IPS-20b (cell line): ENCODE data around the gene CBX4.

Experiments
- H3K27ac ChIP-seq: one replicate; pipeline ENCODE4 v1.5.1; 2013; ENCODE audit warnings: low read length
- H3K27me3 ChIP-seq: 2 replicates; pipeline ENCODE4 v1.6.1; 2013; ENCODE audit warnings: mild to moderate bottlenecking, low read length, inconsistent platforms; ENCODE audit not compliant: insufficient read depth
- H3K36me3 ChIP-seq: 2 replicates; pipeline ENCODE4 v1.6.1; 2013; ENCODE audit warnings: low read depth, mild to moderate bottlenecking, inconsistent platforms, low read length, moderate library complexity; ENCODE audit not compliant: insufficient read depth
- H3K4me1 ChIP-seq: 2 replicates; pipeline ENCODE4 v1.6.1; 2013; ENCODE audit warnings: mild to moderate bottlenecking, control low read depth, inconsistent platforms, low read length, moderate library complexity; ENCODE audit not compliant: insufficient read depth
- H3K4me3 ChIP-seq: 2 replicates; pipeline ENCODE4 v1.5.1; 2013; ENCODE audit warnings: mild to moderate bottlenecking, low read length, inconsistent platforms
- H3K9ac ChIP-seq: 2 replicates; pipeline ENCODE4 v1.6.1; 2013; ENCODE audit warnings: low read depth, mild to moderate bottlenecking, inconsistent platforms, low read length, moderate library complexity
- H3K9me3 ChIP-seq: 2 replicates; pipeline ENCODE4 v1.6.1; 2013; ENCODE audit warnings: mild to moderate bottlenecking, low read depth, low read length, inconsistent platforms; ENCODE audit not compliant: insufficient read depth

Gene CBX4

DNA sequence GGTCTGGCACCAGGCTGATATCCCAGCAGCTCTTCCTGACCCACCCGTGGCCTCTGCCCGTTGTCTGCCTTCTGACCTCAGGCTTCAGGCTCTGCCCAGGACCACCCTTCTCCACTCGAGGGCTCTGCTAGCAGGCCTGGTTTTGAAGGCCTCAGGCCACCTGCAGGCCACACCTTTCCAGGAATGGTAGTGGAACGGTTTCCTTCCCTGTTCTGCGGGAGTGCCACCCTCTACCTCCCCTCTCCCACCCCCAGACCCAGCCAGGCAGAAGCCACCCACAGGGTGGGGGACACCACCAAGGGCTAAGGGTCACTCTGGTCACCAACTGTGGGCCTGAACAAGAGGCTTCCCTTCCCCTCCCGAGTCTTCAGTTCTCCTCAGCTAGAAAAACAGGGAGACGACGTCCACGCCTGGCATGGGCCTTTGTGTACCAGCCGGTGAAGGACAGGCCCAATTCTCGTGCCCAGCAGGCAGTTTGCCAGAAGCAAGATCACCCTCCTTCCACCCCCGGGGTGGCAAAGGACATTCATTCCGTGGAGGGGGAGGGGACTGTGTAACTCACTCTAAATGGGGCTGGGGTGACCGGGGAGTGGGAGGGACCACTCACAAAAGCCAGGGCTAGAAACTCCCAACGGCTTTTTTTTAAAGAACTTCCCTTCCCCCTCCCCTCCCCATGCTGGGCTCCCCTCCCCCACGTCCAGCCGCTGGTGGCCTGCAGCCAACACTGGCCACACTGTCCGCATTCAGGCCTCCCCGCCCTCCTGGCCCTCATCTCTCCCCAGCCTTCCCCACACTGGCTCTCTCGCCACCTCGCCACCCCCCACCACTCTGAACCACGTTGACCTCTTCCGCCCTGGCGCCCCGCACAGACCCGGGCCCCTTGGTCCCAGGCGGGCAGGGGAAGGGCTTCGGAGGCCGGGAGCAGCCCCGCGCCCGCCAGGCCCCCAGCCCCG is 7.7 kb downstream of the CBX4 start:
- peak overlapping the region; percentile 35; the same call in 1 of the 2 replicates for H3K4me3 ChIP-seq
- peak overlapping the region; percentile 21; the same call in 1 of the 2 replicates for H3K9ac ChIP-seq
- peaks cover 100% of the 10 kb centered on the region for H3K27me3 ChIP-seq
- H3K4me1 ChIP-seq: peaks cover 15% of the 10 kb centered on the region; the same call in 1 of the 2 replicates
- no peak overlapping the region for H3K27ac ChIP-seq
- H3K9me3 ChIP-seq: peaks cover 3% of the 10 kb centered on the region; the same call in 1 of the 2 replicates
- H3K36me3 ChIP-seq: no peaks in the 10 kb centered on the region

GRCh38 chr17:79830763-79831264 is 8.4 kb downstream of the CBX4 start:
- H3K9ac ChIP-seq: no peak overlapping the region
- H3K4me3 ChIP-seq: no peak overlapping the region
- peaks cover 100% of the 10 kb centered on the region for H3K27me3 ChIP-seq
- H3K9me3 ChIP-seq: peaks cover 3% of the 10 kb centered on the region; the same call in 1 of the 2 replicates
- H3K36me3 ChIP-seq: no peaks in the 10 kb centered on the region
- no peak overlapping the region for H3K27ac ChIP-seq
- peaks cover 14% of the 10 kb centered on the region; the same call in 1 of the 2 replicates for H3K4me1 ChIP-seq

DNA sequence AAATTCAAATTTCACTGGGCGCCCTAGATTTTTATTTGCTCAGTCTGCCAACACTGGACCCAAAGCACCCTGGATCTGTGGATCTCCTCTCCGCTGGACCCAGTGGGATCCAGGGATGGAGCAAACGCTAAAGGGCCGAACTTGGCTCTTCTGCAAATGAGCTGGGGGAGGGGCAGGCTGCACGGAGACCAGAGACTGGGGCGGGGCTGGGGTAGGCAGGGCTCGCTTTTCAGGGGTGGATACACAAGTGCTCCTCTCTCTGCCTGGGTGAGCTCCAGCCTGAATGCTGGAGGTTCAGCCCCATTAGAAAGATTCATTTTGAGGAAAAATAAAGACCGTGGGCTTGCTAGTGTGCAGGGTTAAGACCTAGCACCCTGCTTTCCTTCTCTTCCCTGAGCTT is 8.9 kb downstream of the CBX4 start:
- H3K4me1 ChIP-seq: peaks cover 11% of the 10 kb centered on the region; the same call in 1 of the 2 replicates
- H3K27ac ChIP-seq: no peak overlapping the region
- no peak overlapping the region for H3K4me3 ChIP-seq
- no peak overlapping the region for H3K9ac ChIP-seq
- H3K27me3 ChIP-seq: peaks cover 100% of the 10 kb centered on the region
- peaks cover 3% of the 10 kb centered on the region; the same call in 1 of the 2 replicates for H3K9me3 ChIP-seq
- no peaks in the 10 kb centered on the region for H3K36me3 ChIP-seq

DNA sequence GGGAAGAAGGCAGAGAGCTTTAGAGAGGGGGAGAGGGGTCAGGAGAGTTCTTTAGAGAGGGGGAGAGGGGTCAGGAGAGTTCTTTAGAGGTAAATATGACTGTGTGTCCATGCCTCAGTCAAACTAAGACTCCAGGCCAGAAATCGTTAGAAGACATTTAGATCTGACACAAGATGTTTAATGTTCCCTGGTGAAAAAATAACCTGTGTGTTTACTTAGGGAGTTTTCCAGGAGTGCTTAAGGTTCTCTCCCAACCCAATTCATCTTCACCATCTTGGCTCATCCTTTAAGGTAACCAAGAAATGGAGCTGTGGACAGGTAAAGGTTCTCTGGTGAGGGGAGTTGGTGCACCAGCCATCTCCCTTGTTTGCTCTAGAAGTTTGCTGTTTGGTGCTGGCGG is 9.8 kb downstream of the CBX4 start:
- no peak overlapping the region for H3K27ac ChIP-seq
- H3K9me3 ChIP-seq: peaks cover 3% of the 10 kb centered on the region; the same call in 1 of the 2 replicates
- H3K9ac ChIP-seq: no peak overlapping the region
- no peak overlapping the region for H3K4me3 ChIP-seq
- H3K36me3 ChIP-seq: no peaks in the 10 kb centered on the region
- peaks cover 100% of the 10 kb centered on the region for H3K27me3 ChIP-seq
- H3K4me1 ChIP-seq: peaks cover 9% of the 10 kb centered on the region; the same call in 1 of the 2 replicates

DNA sequence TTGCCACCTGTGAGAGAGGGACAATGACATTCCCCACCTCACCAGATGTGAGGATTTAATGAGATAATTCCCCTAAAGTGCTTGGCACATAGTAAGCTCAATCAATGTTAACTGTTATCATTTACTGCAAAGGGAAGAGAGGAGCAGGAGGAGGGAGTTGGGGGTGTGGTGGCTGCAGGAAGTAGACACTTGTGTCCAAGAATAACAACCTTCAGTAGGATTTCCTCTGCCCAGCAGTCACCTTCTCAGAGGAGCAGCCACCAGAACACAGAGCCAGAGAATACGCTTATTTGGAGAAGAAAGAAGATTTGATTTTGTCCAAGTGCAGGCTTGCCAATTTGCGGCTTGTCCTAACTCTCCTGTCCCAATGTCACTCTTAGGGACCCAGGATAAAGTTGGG is 10.2 kb downstream of the CBX4 start:
- peaks cover 9% of the 10 kb centered on the region; the same call in 1 of the 2 replicates for H3K4me1 ChIP-seq
- H3K9me3 ChIP-seq: peaks cover 3% of the 10 kb centered on the region; the same call in 1 of the 2 replicates
- no peak overlapping the region for H3K4me3 ChIP-seq
- no peak overlapping the region for H3K27ac ChIP-seq
- no peak overlapping the region for H3K9ac ChIP-seq
- H3K36me3 ChIP-seq: no peaks in the 10 kb centered on the region
- H3K27me3 ChIP-seq: peaks cover 100% of the 10 kb centered on the region

DNA sequence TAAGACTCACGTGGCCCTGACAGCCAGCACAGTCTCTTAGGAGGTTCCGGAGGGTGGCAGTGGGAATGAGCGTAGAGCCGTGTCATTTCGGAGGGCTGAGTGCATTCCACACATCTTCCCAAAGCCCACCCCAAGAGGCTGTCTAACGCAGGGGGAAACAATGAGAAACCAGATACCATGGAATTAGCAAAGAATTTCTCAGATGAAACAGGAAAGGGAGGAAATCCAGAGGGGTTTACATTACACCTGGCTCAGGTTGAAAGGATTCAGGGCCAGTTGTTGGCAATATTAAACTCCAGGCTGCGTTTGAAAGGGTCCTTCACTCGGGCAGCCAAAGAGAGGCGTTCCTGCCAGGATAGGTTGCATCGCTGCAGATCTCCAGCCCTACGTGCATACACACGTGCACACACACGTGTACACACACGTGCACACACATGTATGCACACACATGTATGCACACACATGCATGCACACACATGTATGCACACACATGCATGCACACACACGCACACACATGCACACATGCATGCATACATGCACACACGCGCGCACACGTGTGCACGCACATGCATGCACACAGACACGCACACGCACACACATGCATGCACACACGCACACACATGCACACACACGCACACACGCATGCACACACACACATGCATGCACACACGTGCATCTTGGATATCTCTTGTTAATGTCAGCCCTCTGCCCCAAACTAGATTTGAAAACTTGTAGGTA is 12.2 kb downstream of the CBX4 start:
- Histone ChIP-seq H3K4me1 (peaks cover 4% of the 10 kb centered on the region; the same call in 1 of the 2 replicates), H3K9me3 (no peaks in the 10 kb centered on the region), H3K36me3 (no peaks in the 10 kb centered on the region), H3K9ac (no peak overlapping the region), H3K27ac (no peak overlapping the region), H3K27me3 (peaks cover 93% of the 10 kb centered on the region), H3K4me3 (no peak overlapping the region)

DNA sequence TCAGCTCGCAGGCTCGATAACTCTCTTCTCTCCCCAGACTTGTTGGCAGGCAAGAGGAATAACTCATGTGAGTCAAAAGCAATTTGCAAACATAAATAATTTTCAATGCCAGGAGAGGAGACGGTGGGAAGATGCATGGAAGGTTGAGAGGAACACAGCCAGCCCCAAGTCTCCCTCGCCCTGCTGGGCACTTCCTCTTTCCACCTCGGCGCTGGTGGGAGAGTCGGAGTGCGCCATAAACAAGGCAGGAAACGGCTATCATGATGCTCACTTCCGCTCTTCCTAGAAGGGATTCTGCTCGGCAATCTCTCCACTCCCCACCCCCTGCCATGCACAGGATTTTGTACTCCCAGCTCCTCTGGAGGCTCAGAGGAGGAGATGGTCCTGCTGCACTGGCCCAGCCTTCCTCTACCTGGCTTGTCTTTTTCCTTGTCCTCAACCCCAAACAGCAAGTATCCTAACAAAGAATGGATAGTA is 13.0 kb downstream of the CBX4 start:
- Histone ChIP-seq H3K27ac (no peak overlapping the region), H3K9me3 (no peaks in the 10 kb centered on the region), H3K27me3 (peaks cover 93% of the 10 kb centered on the region)

DNA sequence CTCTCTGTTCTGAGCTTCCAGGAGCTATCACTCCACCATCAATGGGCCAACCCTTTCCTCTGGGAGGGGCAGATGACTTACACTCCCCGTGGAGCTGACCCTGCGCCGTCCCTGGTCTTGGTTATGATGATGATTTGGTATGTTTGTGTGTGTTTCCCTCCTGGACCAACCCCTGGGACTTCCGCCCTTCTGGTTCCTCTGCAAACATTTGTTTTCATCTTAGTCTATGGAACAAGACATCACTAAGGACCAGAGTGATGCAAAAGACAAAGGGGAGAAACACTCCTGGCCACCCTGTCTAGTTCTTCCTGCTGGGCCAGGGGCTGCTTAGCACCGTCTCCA is 13.7 kb downstream of the CBX4 start:
- Histone ChIP-seq H3K4me1 (no peaks in the 10 kb centered on the region; the same call in 1 of the 2 replicates), H3K27ac (no peak overlapping the region), H3K9ac (no peak overlapping the region), H3K36me3 (no peaks in the 10 kb centered on the region), H3K27me3 (peaks cover 93% of the 10 kb centered on the region), H3K9me3 (no peaks in the 10 kb centered on the region), H3K4me3 (no peak overlapping the region)

More for the DNA sequence above, 13.0 kb downstream of the CBX4 start:
- no peaks in the 10 kb centered on the region for H3K36me3 ChIP-seq
- H3K4me1 ChIP-seq: no peaks in the 10 kb centered on the region; the same call in 1 of the 2 replicates
- no peak overlapping the region for H3K4me3 ChIP-seq
- H3K9ac ChIP-seq: no peak overlapping the region

DNA sequence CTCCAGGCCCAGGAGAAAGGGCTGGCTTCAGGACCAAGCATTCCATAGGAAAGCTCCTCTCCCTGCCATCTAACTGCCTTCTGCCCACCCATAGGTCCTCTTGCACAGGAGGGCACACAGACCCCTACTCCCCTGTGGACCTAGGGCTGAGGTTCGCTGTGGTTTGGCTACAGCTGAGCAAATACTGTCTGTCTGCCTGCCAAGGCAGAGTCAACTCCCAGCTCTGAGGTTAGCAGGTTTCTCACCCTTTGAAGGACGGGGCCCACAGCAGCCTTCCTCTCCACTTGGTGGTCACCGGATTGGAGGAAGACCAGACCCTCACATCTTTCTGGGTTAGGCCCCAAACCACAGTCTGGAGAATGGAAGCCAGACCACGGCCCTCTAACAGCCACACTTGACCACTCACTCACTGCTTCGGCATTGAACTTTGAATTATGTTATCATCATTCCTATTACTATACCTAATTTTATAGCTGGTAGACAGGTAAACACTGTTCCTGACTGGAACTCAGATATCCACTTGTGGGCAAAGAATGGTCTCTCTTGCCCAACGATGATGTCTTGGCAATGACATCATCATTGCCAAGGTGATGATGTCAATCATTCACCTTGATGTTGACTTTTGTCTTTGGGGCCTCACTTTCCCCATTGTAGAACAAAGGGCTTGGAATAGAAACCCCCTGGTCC is 14.2 kb downstream of the CBX4 start:
- Histone ChIP-seq H3K4me1 (no peaks in the 10 kb centered on the region), H3K27me3 (peaks cover 93% of the 10 kb centered on the region), H3K9me3 (no peaks in the 10 kb centered on the region), H3K27ac (no peak overlapping the region), H3K9ac (no peak overlapping the region), H3K36me3 (no peaks in the 10 kb centered on the region), H3K4me3 (no peak overlapping the region)

DNA sequence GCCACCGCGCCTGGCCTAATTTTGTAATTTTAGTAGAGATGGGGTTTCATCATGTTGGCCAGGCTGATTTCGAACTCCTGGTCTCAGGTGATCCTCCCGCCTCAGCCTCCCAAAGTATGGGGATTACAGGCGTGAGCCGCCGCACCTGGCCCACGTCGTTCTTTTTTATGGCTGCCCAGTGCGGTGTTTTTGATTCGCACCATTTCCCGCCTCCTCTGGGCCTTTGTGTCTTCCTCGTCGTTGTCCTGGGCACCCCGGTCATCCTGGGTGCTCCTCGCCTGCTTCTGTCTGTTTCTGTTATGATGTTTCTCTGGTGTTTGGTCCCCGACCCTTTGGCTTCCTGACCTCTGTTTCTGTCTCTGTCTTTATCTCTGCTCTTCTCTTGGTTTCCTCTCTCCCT is 15.0 kb downstream of the CBX4 start:
- Histone ChIP-seq H3K9ac (no peak overlapping the region), H3K27me3 (peaks cover 93% of the 10 kb centered on the region), H3K4me3 (no peak overlapping the region), H3K36me3 (no peaks in the 10 kb centered on the region), H3K9me3 (no peaks in the 10 kb centered on the region), H3K4me1 (no peaks in the 10 kb centered on the region), H3K27ac (no peak overlapping the region)

DNA sequence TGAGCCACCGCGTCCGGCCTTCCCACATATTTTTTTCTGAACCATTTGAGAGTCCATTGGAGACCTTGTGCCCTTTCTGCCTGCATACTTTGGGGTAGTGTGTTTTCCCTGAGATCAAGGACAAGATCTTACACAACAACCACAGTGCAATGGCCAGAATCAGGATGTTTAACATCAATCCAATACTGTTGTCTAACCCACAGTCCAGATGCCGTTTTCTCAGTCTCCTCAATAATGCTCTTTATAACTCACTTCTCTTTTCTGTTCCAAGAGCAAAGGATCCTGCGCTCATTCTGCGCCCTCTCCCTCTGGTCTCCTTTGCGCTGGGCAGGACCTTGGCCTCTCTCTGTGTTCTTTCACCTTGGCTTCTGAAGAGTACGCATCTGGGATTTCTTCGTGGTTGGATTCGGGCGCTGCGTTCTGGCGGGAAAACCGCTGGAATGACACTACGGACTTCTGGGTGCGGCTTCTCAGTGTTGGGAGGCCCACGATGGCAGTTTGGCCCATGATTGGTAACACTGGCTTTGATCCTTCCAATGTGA is 16.6 kb downstream of the CBX4 start:
- Histone ChIP-seq H3K9ac (no peak overlapping the region), H3K27ac (no peak overlapping the region), H3K36me3 (no peaks in the 10 kb centered on the region), H3K27me3 (peaks cover 93% of the 10 kb centered on the region), H3K4me3 (no peak overlapping the region), H3K9me3 (no peaks in the 10 kb centered on the region), H3K4me1 (no peaks in the 10 kb centered on the region)
